T-helper 2 cell treated with Interferon-gamma antibody and Interleukin-4, amounts not matched to agents 100 ng/mL and 5 ng/mL, for 36 hours (primary cell): ENCODE measurements around the gene DACT2. TPM values are rescaled to one million over a fixed set of nuclear protein-coding genes. Genes with fewer than 3 reads are reported as not detected.

Source experiments
- intact Hi-C: fragments of 100-400 bp; cut with micrococcal nuclease; formaldehyde crosslinking; loops from one replicate; pipeline ENCODE4 v1.15.1; 2023
- total RNA-seq: library from RNA; stranded (reverse); gene quantifications from 2 replicates; pipeline ENCODE4 v1.2.3, GENCODE V29; 2022

DACT2 gene
- total RNA-seq, 1 donor from 2014 or later, result 0.14 TPM

- intact Hi-C loops, result no loop called here
Observed at GRCh38 chr6:168352096-168352495, 32.5 kb upstream of the DACT2 start.

- intact Hi-C loops, result no loop called here
Observed at GRCh38 chr6:168349718-168350210, 30.2 kb upstream of the DACT2 start.

GRCh38 chr6:168348186-168348585 is 28.6 kb upstream of the DACT2 start:
- intact Hi-C loops, result no loop called here

GRCh38 chr6:168347615-168348014 is 28.0 kb upstream of the DACT2 start:
- intact Hi-C loops, result no loop called here

- intact Hi-C loops, result no loop called here
Observed at GRCh38 chr6:168347053-168347452, 27.5 kb upstream of the DACT2 start.

- intact Hi-C loops, result no loop called here
Observed at GRCh38 chr6:168345896-168346754, 26.5 kb upstream of the DACT2 start.

GRCh38 chr6:168345266-168345665 is 25.7 kb upstream of the DACT2 start:
- intact Hi-C loops, result no loop called here

- intact Hi-C loops, result no loop called here
Observed at GRCh38 chr6:168344338-168344737, 24.8 kb upstream of the DACT2 start.

GRCh38 chr6:168343239-168344150 is 23.9 kb upstream of the DACT2 start:
- intact Hi-C loops, result no loop called here

- intact Hi-C loops, result no loop called here
Observed at GRCh38 chr6:168342636-168343035, 23.1 kb upstream of the DACT2 start.

- intact Hi-C loops, result no loop called here
Observed at GRCh38 chr6:168341280-168341900, 21.8 kb upstream of the DACT2 start.

GRCh38 chr6:168340819-168341218 is 21.2 kb upstream of the DACT2 start:
- intact Hi-C loops, result no loop called here

GRCh38 chr6:168338777-168339176 is 19.2 kb upstream of the DACT2 start:
- intact Hi-C loops, result no loop called here

GRCh38 chr6:168336967-168337366 is 17.4 kb upstream of the DACT2 start:
- intact Hi-C loops, result no loop called here

- intact Hi-C loops, result no loop called here
Observed at GRCh38 chr6:168333989-168334388, 14.4 kb upstream of the DACT2 start.

GRCh38 chr6:168333491-168333890 is 13.9 kb upstream of the DACT2 start:
- intact Hi-C loops, result no loop called here

- intact Hi-C loops, result no loop called here
Observed at GRCh38 chr6:168333039-168333438, 13.5 kb upstream of the DACT2 start.

GRCh38 chr6:168332020-168332419 is 12.4 kb upstream of the DACT2 start:
- intact Hi-C loops, result no loop called here

- intact Hi-C loops, result no loop called here
Observed at GRCh38 chr6:168331058-168331457, 11.5 kb upstream of the DACT2 start.

- intact Hi-C loops, result no loop called here
Observed at GRCh38 chr6:168330403-168330802, 10.8 kb upstream of the DACT2 start.

GRCh38 chr6:168328086-168328485 is 8.5 kb upstream of the DACT2 start:
- intact Hi-C loops, result no loop called here
